K562 (cell line): ENCODE measurements around the gene FES. TPM values are rescaled to one million over a fixed set of nuclear protein-coding genes. Genes with fewer than 3 reads are reported as not detected.

Source experiments
- BRD9 ChIP-seq: fragments of 450-650 bp; IDR thresholded peaks from 2 replicates; pipeline ENCODE4 v1.6.1; 2018; ENCODE audit warnings: low read depth; ENCODE audit not compliant: partially characterized antibody
- CC2D1A ChIP-seq: fragments of 450-650 bp; IDR thresholded peaks from 2 replicates; pipeline ENCODE4 v1.6.1; 2017; ENCODE audit warnings: mild to moderate bottlenecking
- CHD4 ChIP-seq: fragments of 200-600 bp; sonication (generic); IDR thresholded peaks from 3 replicates; pipeline ENCODE4 v1.6.1; 2012; ENCODE audit warnings: low read depth, mild to moderate bottlenecking, mixed read lengths, low read length, inconsistent platforms; ENCODE audit not compliant: insufficient read depth, insufficient replicate concordance, poor library complexity, severe bottlenecking
- ERF ChIP-seq: fragments of 450-650 bp; formaldehyde crosslinking; IDR thresholded peaks from 2 replicates; pipeline ENCODE4 v1.4.0; 2020; ENCODE audit warnings: mild to moderate bottlenecking, mixed read lengths
- EWSR1 ChIP-seq: fragments of 450-650 bp; IDR thresholded peaks from 2 replicates; pipeline ENCODE4 v1.6.1; 2018; ENCODE audit warnings: borderline replicate concordance, mild to moderate bottlenecking, low read depth, moderate library complexity; ENCODE audit not compliant: partially characterized antibody
- GABPB2 ChIP-seq: fragments of 250-450 bp; sonication (Bioruptor Pico); conservative IDR thresholded peaks from 2 replicates; pipeline ENCODE4 v1.5.1; 2021; ENCODE audit warnings: mild to moderate bottlenecking
- GATA2 ChIP-seq: sonication (generic); formaldehyde crosslinking; IDR thresholded peaks from 2 replicates; pipeline ENCODE4 v1.4.0; 2020; ENCODE audit warnings: mild to moderate bottlenecking, missing genetic modification reagents
- NFIX ChIP-seq: fragments of 250-450 bp; sonication (Bioruptor Pico); IDR thresholded peaks from 2 replicates; pipeline ENCODE4 v1.4.0; 2020; ENCODE audit warnings: low read depth, mild to moderate bottlenecking, moderate library complexity
- PHB ChIP-seq: fragments of 250-450 bp; sonication (Bioruptor Pico); IDR thresholded peaks from 2 replicates; pipeline ENCODE4 v1.5.0; 2021
- POLR2AphosphoS5 ChIP-seq: IDR thresholded peaks from 2 replicates; pipeline ENCODE4 v1.6.1; 2011; ENCODE audit warnings: mild to moderate bottlenecking, low read depth, low read length, moderate library complexity; ENCODE audit not compliant: control insufficient read depth, insufficient read depth
- RBM17 ChIP-seq: fragments of 200-400 bp; formaldehyde crosslinking; IDR thresholded peaks from 2 replicates; pipeline ENCODE4 v1.6.1; 2017; ENCODE audit warnings: low read depth, mild to moderate bottlenecking, low read length, borderline replicate concordance
- SIX5 ChIP-seq, 2 experiments: IDR thresholded peaks; 2 replicates each; pipeline ENCODE4 v1.6.1; 2011; ENCODE audit warnings: low read length in 2 of 2, borderline replicate concordance in 1 of 2, low read depth in 1 of 2, mild to moderate bottlenecking in 1 of 2, moderate library complexity in 1 of 2; ENCODE audit not compliant: insufficient read depth in 1 of 2
- TCF7L2 ChIP-seq: fragments of 150-350 bp; IDR thresholded peaks from 2 replicates; pipeline ENCODE4 v1.6.1; 2016; ENCODE audit warnings: low read depth, mild to moderate bottlenecking, low read length, moderate library complexity
- YBX1 ChIP-seq: fragments of 450-650 bp; IDR thresholded peaks from 2 replicates; pipeline ENCODE4 v1.7.1; 2016; ENCODE audit warnings: mild to moderate bottlenecking
- ZC3H4 ChIP-seq: sonication (generic); formaldehyde crosslinking; IDR thresholded peaks from 2 replicates; pipeline ENCODE4 v1.9.0; 2021; ENCODE audit warnings: missing genetic modification reagents, borderline replicate concordance
- ZNF121 ChIP-seq: sonication (generic); formaldehyde crosslinking; conservative IDR thresholded peaks from 2 replicates; pipeline ENCODE4 v1.8.0; 2022; ENCODE audit warnings: missing genetic modification reagents
- ZNF766 ChIP-seq: fragments of 200-800 bp; sonication (Bioruptor generic); conservative IDR thresholded peaks from 2 replicates; pipeline ENCODE4 v1.6.1; 2016; ENCODE audit warnings: missing genetic modification characterization, missing compliant biosample characterization
- ZNF77 ChIP-seq: fragments of 250-450 bp; sonication (Bioruptor Pico); IDR thresholded peaks from 2 replicates; pipeline ENCODE4 v1.5.0; 2020
- polyA plus RNA-seq, 8 experiments: library from polyadenylated mRNA; depleted of rRNA in 4 of 8; stranded (reverse) in 5 of 8; unstranded in 3 of 8; fragments of >200 nt; fragmentation: Nextera tagmentation in 2 of 8; fragmentation: Illumina TruSeq in 1 of 8; extraction: Ambion mirVana in 2 of 8; extraction: Trizol in 1 of 8; gene quantifications; 2 replicates each; pipeline versions ENCODE4 v1.2.1 to v1.2.3, GENCODE V29; 2011 to 2014; ENCODE audit warnings: inconsistent platforms in 1 of 8, missing spikeins in 1 of 8
- total RNA-seq, 7 experiments: library from RNA; depleted of rRNA in 6 of 7; stranded (reverse); fragments of >200 nt in 6 of 7; fragmentation: Illumina TruSeq in 2 of 7; extraction: Trizol in 2 of 7; gene quantifications; 2 replicates each; pipeline versions ENCODE4 v1.2.1 to v1.2.3, GENCODE V29; 2011 to 2021; ENCODE audit warnings: low replicate concordance in 1 of 7
- TF ChIP-seq, protein P1 (sequence below): fragments of 200-800 bp; sonication (Bioruptor generic); IDR thresholded peaks from 2 replicates; pipeline ENCODE4 v1.6.1; 2017; ENCODE audit warnings: missing genetic modification characterization, missing compliant biosample characterization
- TF ChIP-seq, protein P2 (sequence below): fragments of 150-350 bp; conservative IDR thresholded peaks from 2 replicates; pipeline ENCODE4 v1.6.1; 2014; ENCODE audit warnings: low read length
- TF ChIP-seq, protein P3 (sequence below): sonication (generic); formaldehyde crosslinking; IDR thresholded peaks from 2 replicates; pipeline ENCODE4 v1.8.0; 2022; ENCODE audit warnings: mild to moderate bottlenecking, low read depth, missing genetic modification reagents
- TF ChIP-seq, protein P4 (sequence below): sonication (generic); formaldehyde crosslinking; IDR thresholded peaks from 2 replicates; pipeline ENCODE4 v1.8.0; 2022; ENCODE audit warnings: mild to moderate bottlenecking, missing genetic modification reagents

Gene FES
- total and polyA plus RNA-seq, 9 of the 15 experiments (the other 6 are each of a cell fraction or from before 2014, with no cell fraction given), result 0.38 to 2.6 (median 0.82) TPM

DNA sequence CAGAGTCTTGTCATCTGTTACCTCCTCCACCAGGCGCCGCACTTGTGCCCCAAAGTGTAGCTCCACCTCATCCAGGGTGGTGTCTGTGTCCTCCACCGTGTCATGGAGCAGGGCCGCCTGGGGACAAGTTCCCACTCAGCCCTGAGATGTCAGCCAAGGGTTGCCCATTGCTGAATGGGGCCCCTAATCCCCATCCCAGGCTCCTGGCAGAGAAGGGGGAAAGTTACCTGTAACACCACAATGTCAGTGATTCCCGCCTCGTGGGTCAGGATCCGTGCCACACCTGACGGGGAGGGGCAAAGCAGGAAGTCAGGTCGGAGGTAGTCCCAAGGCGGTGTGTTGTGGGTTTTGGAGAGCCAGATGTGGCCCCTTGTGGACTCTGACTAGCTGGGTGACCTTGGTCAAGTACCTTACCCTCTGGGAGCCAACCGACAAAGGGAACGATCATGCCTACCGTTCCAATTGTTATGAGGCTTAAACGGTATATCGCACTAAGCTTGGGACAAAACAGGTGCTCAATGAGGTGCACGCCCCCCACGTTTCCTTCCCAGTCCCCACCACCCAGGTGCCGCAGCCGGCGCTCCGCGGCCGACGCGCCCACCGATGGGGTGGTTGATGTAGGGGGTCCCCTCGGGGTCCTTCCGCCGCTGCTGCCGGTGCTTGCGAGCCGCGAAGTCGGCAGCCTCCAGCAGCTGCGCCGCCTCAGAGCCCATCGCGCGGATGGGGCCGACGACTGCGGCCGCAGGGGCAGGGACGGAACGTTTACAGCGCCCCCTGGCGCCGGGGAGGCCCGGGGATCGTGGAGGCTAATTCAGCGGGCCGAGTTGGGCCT, 47.7 kb downstream of the FES start, which contains the start of gene HDDC3 (continued):
- TF ChIP-seq SIX5 (IDR thresholded peaks at IDR 0.05; ENCODE audit: borderline replicate concordance in 1 of 2, insufficient read depth in 1 of 2, low read depth in 1 of 2, low read length in 2 of 2) (no peak), GATA2 (CRISPR knock-in tag) (no peak), PHB (no peak), CHD4 (no peak), CC2D1A (0 out of 2 replicates have a peak, but pooled peaks have one; percentile 16), TCF7L2 (no peak), YBX1 (no peak), EWSR1 (no peak), BRD9 (peak; percentile 20), RBM17 (no peak), ZNF77 (CRISPR knock-in tag) (no peak), ZNF121 (CRISPR knock-in tag) (no peak), ZNF766 (CRISPR knock-in tag) (no peak), ZC3H4 (CRISPR knock-in tag) (0 out of 2 replicates have a peak, but pooled peaks have one; percentile 71), POLR2AphosphoS5 (peak; percentile 78), ERF (peak; percentile 4), GABPB2 (CRISPR knock-in tag) (no peak), NFIX (CRISPR knock-in tag) (no peak)
- TF ChIP-seq, protein P1, sequence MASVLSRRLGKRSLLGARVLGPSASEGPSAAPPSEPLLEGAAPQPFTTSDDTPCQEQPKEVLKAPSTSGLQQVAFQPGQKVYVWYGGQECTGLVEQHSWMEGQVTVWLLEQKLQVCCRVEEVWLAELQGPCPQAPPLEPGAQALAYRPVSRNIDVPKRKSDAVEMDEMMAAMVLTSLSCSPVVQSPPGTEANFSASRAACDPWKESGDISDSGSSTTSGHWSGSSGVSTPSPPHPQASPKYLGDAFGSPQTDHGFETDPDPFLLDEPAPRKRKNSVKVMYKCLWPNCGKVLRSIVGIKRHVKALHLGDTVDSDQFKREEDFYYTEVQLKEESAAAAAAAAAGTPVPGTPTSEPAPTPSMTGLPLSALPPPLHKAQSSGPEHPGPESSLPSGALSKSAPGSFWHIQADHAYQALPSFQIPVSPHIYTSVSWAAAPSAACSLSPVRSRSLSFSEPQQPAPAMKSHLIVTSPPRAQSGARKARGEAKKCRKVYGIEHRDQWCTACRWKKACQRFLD (CRISPR knock-in tag), result no peak
- TF ChIP-seq, protein P2, sequence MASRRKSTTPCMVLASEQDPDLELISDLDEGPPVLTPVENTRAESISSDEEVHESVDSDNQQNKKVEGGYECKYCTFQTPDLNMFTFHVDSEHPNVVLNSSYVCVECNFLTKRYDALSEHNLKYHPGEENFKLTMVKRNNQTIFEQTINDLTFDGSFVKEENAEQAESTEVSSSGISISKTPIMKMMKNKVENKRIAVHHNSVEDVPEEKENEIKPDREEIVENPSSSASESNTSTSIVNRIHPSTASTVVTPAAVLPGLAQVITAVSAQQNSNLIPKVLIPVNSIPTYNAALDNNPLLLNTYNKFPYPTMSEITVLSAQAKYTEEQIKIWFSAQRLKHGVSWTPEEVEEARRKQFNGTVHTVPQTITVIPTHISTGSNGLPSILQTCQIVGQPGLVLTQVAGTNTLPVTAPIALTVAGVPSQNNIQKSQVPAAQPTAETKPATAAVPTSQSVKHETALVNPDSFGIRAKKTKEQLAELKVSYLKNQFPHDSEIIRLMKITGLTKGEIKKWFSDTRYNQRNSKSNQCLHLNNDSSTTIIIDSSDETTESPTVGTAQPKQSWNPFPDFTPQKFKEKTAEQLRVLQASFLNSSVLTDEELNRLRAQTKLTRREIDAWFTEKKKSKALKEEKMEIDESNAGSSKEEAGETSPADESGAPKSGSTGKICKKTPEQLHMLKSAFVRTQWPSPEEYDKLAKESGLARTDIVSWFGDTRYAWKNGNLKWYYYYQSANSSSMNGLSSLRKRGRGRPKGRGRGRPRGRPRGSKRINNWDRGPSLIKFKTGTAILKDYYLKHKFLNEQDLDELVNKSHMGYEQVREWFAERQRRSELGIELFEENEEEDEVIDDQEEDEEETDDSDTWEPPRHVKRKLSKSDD, result no peak
- TF ChIP-seq, protein P3, sequence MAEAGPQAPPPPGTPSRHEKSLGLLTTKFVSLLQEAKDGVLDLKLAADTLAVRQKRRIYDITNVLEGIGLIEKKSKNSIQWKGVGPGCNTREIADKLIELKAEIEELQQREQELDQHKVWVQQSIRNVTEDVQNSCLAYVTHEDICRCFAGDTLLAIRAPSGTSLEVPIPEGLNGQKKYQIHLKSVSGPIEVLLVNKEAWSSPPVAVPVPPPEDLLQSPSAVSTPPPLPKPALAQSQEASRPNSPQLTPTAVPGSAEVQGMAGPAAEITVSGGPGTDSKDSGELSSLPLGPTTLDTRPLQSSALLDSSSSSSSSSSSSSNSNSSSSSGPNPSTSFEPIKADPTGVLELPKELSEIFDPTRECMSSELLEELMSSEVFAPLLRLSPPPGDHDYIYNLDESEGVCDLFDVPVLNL (CRISPR knock-in tag), result no peak
- TF ChIP-seq, protein P4, sequence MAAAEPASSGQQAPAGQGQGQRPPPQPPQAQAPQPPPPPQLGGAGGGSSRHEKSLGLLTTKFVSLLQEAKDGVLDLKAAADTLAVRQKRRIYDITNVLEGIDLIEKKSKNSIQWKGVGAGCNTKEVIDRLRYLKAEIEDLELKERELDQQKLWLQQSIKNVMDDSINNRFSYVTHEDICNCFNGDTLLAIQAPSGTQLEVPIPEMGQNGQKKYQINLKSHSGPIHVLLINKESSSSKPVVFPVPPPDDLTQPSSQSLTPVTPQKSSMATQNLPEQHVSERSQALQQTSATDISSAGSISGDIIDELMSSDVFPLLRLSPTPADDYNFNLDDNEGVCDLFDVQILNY, result no peak
